Transverse colon (tissue), 4 donors: ENCODE measurements around the gene HEXD. TPM values are rescaled to one million over a fixed set of nuclear protein-coding genes. Genes with fewer than 3 reads are reported as not detected.

Experiments used
- DNase-seq: peaks from one replicate; pipeline ENCODE4 v3.0.0-alpha.2; 2019
- H3K27ac ChIP-seq, 4 donors: fragments of 200-600 bp; sonication (generic); 2 replicates each; pipeline ENCODE4 v1.5.1; 2016 to 2018; ENCODE audit warnings: inconsistent platforms in 4 of 4
- H3K27me3 ChIP-seq: fragments of 200-600 bp; sonication (generic); 2 replicates; pipeline ENCODE4 v1.5.1; 2017; ENCODE audit warnings: inconsistent platforms
- H3K36me3 ChIP-seq, 4 donors: fragments of 200-600 bp; sonication (generic); 2 replicates each; pipeline ENCODE4 v1.5.1; 2017 to 2019; ENCODE audit warnings: inconsistent platforms in 4 of 4
- H3K4me1 ChIP-seq, 4 donors: fragments of 200-600 bp; sonication (generic); 2 replicates each; pipeline ENCODE4 v1.5.1; 2017 to 2020; ENCODE audit warnings: inconsistent platforms in 4 of 4
- H3K4me3 ChIP-seq, 4 donors: fragments of 200-600 bp; sonication (generic); 1 replicate in 1 of 4; 2 replicates in 3 of 4; pipeline versions ENCODE4 v1.5.1 to v1.6.1; 2017 to 2019; ENCODE audit warnings: inconsistent platforms in 4 of 4
- H3K9me3 ChIP-seq, 2 donors: fragments of 200-600 bp; sonication (generic); 2 replicates each; pipeline ENCODE4 v1.5.1; 2017 to 2019; ENCODE audit warnings: inconsistent platforms in 2 of 2
- EP300 ChIP-seq: sonication (generic); formaldehyde crosslinking; IDR thresholded peaks from one replicate; pipeline ENCODE4 v1.6.1; 2017; ENCODE audit warnings: antibody characterized with exemption, low read depth
- POLR2A ChIP-seq: fragments of 450-650 bp; IDR thresholded peaks from one replicate; pipeline ENCODE4 v1.6.1; 2016; ENCODE audit warnings: antibody characterized with exemption, mild to moderate bottlenecking, moderate library complexity
- POLR2AphosphoS5 ChIP-seq, 3 donors: sonication (generic); formaldehyde crosslinking; IDR thresholded peaks; one replicate each; pipeline ENCODE4 v1.6.1; 2016; ENCODE audit warnings: antibody characterized with exemption in 3 of 3
- WGBS, 2 donors: methylation state at CpG; one replicate each; pipeline ENCODE4 v1.1.5; 2018; ENCODE audit warnings: low coverage in 1 of 2; 5-methylcytosine and 5-hydroxymethylcytosine counted together
- in situ Hi-C, 4 donors: fragments of 200-750 bp; cut with MboI; loops; one replicate each; pipeline versions ENCODE4 v1.15.0 to v1.15.1; 2017; ENCODE audit warnings: low sequenced_read_pairs in 3 of 4, low pct_ligation_motif_present in 1 of 4, low pct_unique_long_range_greater_than_20kb in 1 of 4
- intact Hi-C: fragments of 100-400 bp; cut with DNase I; formaldehyde crosslinking; loops from one replicate; pipeline ENCODE4 v1.15.1; 2023; ENCODE audit warnings: low total_unique reads
- total RNA-seq, 4 donors: library from RNA; depleted of rRNA; stranded (reverse); fragments of >200 nt; gene quantifications; one replicate each; pipeline ENCODE4 v1.1.0, GENCODE V29; 2016
- TF ChIP-seq, protein P1 (sequence below), 5 experiments: fragments of 200-600 bp in 3 of 5; fragments of 450-650 bp in 2 of 5; sonication (generic) in 3 of 5; IDR thresholded peaks; 1 replicate in 2 of 5; 2 replicates in 3 of 5; pipeline ENCODE4 v1.5.1; 2016 to 2017; ENCODE audit warnings: antibody characterized with exemption in 5 of 5, inconsistent platforms in 3 of 5, mild to moderate bottlenecking in 2 of 5, moderate library complexity in 1 of 5

HEXD gene
- total RNA-seq, 4 donors from 2014 or later: 45.5 to 258 (median 102) TPM

DNA sequence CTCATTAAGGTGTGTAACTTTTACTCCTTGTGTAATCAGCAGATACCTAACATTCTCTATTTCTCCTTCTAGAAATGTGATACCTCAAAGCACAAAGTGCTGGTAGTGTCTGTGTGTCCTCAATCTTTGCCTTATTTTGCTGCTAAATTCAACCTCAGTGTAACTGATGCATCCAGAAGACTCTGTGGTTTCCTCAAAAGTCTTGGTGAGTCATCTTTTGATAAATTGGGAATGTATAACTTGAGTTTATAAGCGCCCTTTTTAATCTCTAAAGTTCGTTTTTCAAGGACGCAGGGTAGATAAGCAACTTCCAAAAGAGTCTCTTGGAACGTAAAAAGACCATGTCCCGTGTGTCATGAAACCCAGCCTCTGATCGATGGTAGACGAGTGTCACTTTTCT is 50.5 kb downstream of the HEXD start:
- TF ChIP-seq, protein P1, sequence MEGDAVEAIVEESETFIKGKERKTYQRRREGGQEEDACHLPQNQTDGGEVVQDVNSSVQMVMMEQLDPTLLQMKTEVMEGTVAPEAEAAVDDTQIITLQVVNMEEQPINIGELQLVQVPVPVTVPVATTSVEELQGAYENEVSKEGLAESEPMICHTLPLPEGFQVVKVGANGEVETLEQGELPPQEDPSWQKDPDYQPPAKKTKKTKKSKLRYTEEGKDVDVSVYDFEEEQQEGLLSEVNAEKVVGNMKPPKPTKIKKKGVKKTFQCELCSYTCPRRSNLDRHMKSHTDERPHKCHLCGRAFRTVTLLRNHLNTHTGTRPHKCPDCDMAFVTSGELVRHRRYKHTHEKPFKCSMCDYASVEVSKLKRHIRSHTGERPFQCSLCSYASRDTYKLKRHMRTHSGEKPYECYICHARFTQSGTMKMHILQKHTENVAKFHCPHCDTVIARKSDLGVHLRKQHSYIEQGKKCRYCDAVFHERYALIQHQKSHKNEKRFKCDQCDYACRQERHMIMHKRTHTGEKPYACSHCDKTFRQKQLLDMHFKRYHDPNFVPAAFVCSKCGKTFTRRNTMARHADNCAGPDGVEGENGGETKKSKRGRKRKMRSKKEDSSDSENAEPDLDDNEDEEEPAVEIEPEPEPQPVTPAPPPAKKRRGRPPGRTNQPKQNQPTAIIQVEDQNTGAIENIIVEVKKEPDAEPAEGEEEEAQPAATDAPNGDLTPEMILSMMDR (IDR thresholded peaks at IDR 0.05): no peak
- TF ChIP-seq POLR2AphosphoS5 (IDR thresholded peaks at IDR 0.05) (no peak), POLR2A (no peak), EP300 (no peak)
- 95% methylated on average over 7 of the region's 7 CpGs for WGBS, 2 donors
- H3K4me3 ChIP-seq: no peak overlapping the region
- no peak for DNase-seq
- H3K9me3 ChIP-seq: no peaks in the 10 kb centered on the region
- H3K4me1 ChIP-seq: no peaks in the 10 kb centered on the region
- H3K27me3 ChIP-seq: no peaks in the 10 kb centered on the region
- in situ Hi-C loops (no loop called here), intact Hi-C loops (no loop called here)
- H3K36me3 ChIP-seq: peaks cover 0 to 62% (median 31%) of the 10 kb centered on the region in 4 donors
- no peak overlapping the region for H3K27ac ChIP-seq

DNA sequence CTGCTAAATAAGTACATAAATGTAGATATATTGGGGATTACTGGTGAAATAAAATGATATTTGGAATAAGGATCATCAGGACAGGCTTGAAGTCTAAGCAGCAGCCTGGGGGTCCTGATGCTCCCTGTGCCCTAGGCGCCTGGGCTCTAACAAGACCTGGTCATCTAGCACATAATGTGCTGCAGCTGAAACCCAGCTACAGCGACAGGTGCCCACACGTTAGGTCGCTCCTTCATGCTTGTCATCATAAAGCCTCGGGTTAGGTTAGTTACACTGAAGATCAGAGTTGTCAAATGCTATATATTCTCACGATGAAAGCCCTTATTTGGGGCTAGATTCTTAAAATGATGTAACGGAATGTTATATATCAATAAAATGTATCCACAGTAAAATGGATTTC is 51.9 kb downstream of the HEXD start:
- DNase-seq: no peak
- no peaks in the 10 kb centered on the region for H3K27me3 ChIP-seq
- no peaks in the 10 kb centered on the region for H3K9me3 ChIP-seq
- intact Hi-C loops (no loop called here), in situ Hi-C loops (no loop called here)
- H3K27ac ChIP-seq: no peak overlapping the region
- TF ChIP-seq POLR2AphosphoS5 (IDR thresholded peaks at IDR 0.05) (no peak), POLR2A (no peak), EP300 (no peak)
- TF ChIP-seq, protein P1 (IDR thresholded peaks at IDR 0.05): no peak
- H3K36me3 ChIP-seq: peaks cover 0 to 75% (median 32%) of the 10 kb centered on the region in 4 donors
- H3K4me3 ChIP-seq: no peak overlapping the region
- 93 to 100% methylated on average over 3 to 7 of the region's 7 CpGs for WGBS, 2 donors
- H3K4me1 ChIP-seq: no peaks in the 10 kb centered on the region

GRCh38 chr17:82474223-82475010 is 56.3 kb downstream of the HEXD start:
- no peak overlapping the region for H3K27ac ChIP-seq
- in situ Hi-C loops: no loop called here
- no peak overlapping the region for H3K4me3 ChIP-seq
- TF ChIP-seq POLR2A (no peak), EP300 (no peak), POLR2AphosphoS5 (IDR thresholded peaks at IDR 0.05) (no peak)
- TF ChIP-seq, protein P1 (IDR thresholded peaks at IDR 0.05): no peak
- intact Hi-C loops: no loop called here
- no peaks in the 10 kb centered on the region for H3K4me1 ChIP-seq
- H3K27me3 ChIP-seq: no peaks in the 10 kb centered on the region
- WGBS, 2 donors: 83 to 87% methylated on average over 9 to 11 of the region's 11 CpGs
- no peaks in the 10 kb centered on the region for H3K9me3 ChIP-seq
- DNase-seq: no peak
- peaks cover 0 to 53% (median 25%) of the 10 kb centered on the region in 4 donors for H3K36me3 ChIP-seq

- no peak for DNase-seq
- 85 to 92% methylated on average over 7 to 8 of the region's 8 CpGs for WGBS, 2 donors
- Histone ChIP-seq H3K4me3 (no peak overlapping the region), H3K36me3 (peaks cover 0 to 58% (median 26%) of the 10 kb centered on the region in 4 donors), H3K4me1 (no peaks in the 10 kb centered on the region), H3K27ac (no peak overlapping the region), H3K27me3 (no peaks in the 10 kb centered on the region), H3K9me3 (no peaks in the 10 kb centered on the region)
- TF ChIP-seq, protein P1 (IDR thresholded peaks at IDR 0.05): no peak
- TF ChIP-seq EP300 (no peak), POLR2A (no peak), POLR2AphosphoS5 (IDR thresholded peaks at IDR 0.05) (no peak)
- intact Hi-C loops (no loop called here), in situ Hi-C loops (no loop called here)
Measured at GRCh38 chr17:82475458-82475857, 57.3 kb downstream of the HEXD start.
